NCI-H2227 treated with DMSO at 0.1 percent for 48 hours (cell line): ENCODE measurements around the gene CDH16.
A peak's percentile ranks its signal among the peaks of the same experiment; 100 is the strongest.
"Not testable (repeated sequence)": the region's sequence is repeated elsewhere in the genome, so short reads cannot be mapped to it uniquely, and the experiment has no call there.

Source experiments
- DNase-seq: peaks from one replicate; lab custom pipeline; 2025; lab: John Stamatoyannopoulos, UW

Gene CDH16

GRCh38 chr16:66908762-66909559 is 9.7 kb downstream of the CDH16 start:
- no peak for DNase-seq

GRCh38 chr16:66908116-66908515 is 10.6 kb downstream of the CDH16 start:
- DNase-seq = no peak

- no peak for DNase-seq
These were observed 11.5 kb downstream of the CDH16 start for GRCh38 chr16:66906916-66907836.

GRCh38 chr16:66905633-66906539 is 12.8 kb downstream of the CDH16 start:
- peak; percentile 23 for DNase-seq

GRCh38 chr16:66904846-66905632 is 13.6 kb downstream of the CDH16 start:
- no peak for DNase-seq

- no peak for DNase-seq
These were observed 14.2 kb downstream of the CDH16 start for GRCh38 chr16:66904428-66904845.

GRCh38 chr16:66903544-66904427 is 14.9 kb downstream of the CDH16 start:
- no peak for DNase-seq

- no peak for DNase-seq
These were observed 15.8 kb downstream of the CDH16 start for GRCh38 chr16:66902648-66903543.

- DNase-seq = no peak
These were observed 17.1 kb downstream of the CDH16 start for GRCh38 chr16:66901626-66902025.

- no peak for DNase-seq
These were observed 17.8 kb downstream of the CDH16 start for GRCh38 chr16:66900721-66901441.

- DNase-seq = peak; percentile 57
These were observed 18.6 kb downstream of the CDH16 start for GRCh38 chr16:66899945-66900710.

GRCh38 chr16:66899310-66899944 is 19.3 kb downstream of the CDH16 start:
- no peak for DNase-seq

- no peak for DNase-seq
These were observed 19.8 kb downstream of the CDH16 start for GRCh38 chr16:66898933-66899309.

GRCh38 chr16:66898207-66898606 is 20.5 kb downstream of the CDH16 start:
- DNase-seq = no peak

GRCh38 chr16:66896682-66897081 is 22.0 kb downstream of the CDH16 start:
- not testable (repeated sequence) for DNase-seq

GRCh38 chr16:66895999-66896398 is 22.7 kb downstream of the CDH16 start:
- no peak for DNase-seq

GRCh38 chr16:66895689-66895979 is 23.1 kb downstream of the CDH16 start:
- no peak for DNase-seq
